Activated CD8-positive, alpha-beta memory T cell treated with anti-CD3 and anti-CD28 coated beads for 4 hours (primary cell): ENCODE data around the gene RAI1.

Source experiments
- DNase-seq, 2 donors: peaks; one replicate each; pipeline ENCODE4 v3.0.0-alpha.2; 2020; ENCODE audit warnings: low read depth in 2 of 2

Gene RAI1

DNA sequence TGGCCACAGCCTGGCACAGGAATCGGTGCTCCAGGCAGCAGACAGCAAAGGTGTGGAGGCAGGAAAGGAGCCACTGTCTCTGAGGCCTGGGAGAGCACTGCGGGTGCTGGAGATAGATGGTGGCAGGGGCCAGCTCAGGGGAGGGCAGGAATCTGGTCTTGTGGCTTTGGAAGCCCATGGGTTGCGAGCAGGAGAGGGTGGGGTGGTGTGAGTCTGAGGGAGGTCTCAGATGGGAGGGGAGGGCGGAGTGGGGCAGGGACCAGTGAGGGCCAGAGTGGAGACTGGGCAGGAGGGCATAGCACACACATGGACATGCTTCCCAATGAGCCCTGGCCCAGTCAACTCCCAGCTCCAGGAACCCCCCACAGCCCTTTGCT, 85.5 kb downstream of the RAI1 start:
- DNase-seq = no peak

DNA sequence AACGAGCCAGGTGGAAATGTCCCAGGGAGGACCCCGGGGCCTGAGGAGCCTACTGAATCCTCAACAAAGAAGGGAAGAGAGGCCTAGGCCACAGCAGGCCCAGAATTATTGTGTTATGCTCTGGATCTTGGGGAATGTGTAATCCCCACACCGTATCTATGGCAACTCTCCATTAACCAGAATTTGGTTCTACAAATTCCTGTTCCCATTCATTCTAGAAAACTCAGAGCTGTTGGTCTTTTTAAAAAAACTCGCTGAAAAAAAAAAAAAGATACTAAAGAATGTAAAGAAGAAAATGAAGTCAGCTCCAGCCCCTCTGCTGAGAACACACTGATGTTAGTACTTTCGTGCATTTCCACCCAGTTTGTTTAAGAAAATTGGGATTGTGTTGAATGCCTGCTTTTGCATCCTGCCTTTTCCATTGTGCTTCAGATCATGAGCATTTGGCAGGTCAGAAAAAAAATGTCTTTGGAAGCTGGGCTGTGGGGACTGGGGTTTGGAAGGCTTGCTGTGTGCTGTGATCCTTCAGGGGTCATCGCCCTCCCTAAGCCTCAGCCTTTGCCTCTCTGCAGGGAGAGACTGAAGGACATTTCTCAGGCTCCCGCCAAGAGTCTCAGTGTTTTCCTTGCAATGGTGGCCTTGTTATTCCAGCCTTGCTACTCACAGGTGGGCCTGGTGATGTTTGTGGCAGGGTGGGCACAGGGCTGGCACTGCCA, 86.1 kb downstream of the RAI1 start:
- no peak for DNase-seq

DNA sequence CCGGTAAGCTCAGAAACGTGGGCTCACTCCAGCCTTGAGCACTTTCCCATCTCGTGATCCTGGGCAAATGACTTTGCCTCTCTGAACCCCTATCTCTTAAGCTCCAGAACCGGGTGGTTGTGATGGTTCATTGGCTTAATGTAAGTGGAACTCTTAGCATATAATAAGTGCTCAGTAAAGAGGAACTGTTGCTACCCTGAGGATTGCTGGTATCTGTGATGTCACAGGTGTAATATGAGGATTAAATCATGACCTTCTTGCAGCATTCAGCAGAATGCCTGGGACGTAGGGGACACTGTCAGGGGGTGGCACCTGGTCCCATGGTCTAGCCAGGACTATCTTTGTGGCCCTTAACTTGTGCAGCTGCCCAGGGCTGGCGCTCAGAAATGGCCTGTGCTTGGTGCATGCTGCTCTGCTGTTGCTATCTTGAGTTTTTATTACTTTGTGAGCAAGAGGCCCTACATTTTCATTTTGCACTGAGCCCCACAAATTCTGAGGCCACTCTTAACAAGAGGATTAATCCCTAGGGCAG, 86.7 kb downstream of the RAI1 start:
- no peak for DNase-seq

DNA sequence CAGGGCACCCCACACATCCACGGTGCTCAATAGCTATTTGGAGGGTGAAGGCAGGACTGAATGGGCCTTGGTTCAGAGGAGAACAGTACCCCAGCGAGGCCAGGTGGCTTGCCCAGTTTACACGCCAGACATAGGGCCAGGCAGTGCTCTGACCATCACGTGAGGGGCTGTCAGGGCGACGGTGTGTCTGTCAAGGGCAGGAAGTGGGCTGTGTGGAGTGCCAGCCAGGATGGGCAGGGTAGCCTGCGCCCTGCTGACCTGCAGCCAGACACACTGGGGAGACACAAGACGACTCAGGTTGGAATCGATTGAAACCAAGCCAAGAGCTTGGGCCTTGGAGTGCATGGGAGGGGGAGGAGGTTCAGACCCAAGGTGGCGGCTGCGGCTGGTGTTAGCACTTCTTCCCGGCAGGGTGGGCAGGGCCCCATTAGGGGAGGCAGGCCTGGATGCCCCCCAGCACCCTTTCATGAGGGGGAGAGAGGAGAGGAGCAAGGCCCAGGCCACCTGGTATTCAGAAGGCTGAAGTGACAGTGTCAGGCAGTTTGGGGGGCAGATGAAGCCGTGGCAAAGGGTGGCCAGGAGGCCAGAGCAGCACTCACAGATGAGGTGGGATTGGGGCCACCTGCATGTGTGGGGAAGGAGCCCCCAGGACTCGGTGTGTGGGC, 87.3 kb downstream of the RAI1 start:
- no peak for DNase-seq

DNA sequence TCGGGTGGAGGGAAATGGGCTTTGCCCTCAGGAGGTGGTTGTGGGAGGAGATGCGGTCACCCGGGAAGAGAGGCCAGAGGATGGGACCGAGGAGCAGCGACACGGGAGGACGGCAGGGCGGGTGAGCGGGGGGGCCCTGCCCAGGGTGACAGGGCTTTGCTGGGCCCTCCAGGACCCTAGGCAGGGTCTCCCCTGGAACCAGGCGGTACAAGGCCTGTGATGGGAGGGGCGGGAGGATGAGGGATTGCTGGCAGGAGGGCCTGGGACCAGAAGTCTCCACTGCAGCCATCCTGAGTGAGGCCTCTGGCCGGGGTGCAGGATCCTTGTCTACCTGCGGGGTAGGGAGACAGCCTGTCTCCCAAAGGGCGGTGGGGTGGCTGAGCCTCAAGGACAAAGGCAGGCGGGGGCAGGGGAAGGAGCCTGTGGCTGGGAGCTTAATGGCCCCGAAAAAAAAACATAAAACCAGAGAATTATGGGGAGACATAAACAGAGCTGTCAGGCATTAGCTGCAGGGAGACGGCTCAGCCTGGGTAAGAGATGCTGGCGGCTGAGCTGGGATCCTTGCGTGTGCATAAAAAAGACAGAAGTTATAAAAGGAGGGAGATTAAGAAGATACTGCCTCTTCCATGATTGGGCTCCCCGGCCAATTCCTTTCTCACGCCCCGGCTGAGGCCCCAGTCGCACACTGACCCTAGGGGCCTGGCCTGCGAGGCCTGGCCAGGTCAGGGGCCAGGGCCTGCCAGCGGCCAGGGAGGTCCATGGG, 88.8 kb downstream of the RAI1 start:
- no peak for DNase-seq

DNA sequence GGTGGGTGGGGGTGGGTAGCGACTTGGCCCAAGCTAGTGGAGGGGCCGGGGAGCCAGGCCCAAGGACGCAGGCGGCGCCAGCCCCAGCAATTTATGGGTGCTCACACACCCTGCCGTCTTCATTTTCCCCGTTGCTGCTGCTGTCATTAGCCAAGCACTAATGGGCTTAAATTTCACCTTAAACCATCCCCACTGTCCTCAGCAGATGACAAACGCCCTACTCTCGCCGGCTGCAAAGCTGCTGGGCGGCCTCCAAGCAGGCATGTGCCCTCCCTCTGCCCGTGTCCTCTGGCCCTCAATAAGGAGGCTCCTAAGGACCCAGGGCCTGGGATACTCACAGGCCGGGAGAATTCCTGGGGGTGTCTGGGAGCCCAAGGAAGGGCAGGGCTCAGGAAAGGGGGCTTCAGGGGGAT, 89.4 kb downstream of the RAI1 start:
- no peak for DNase-seq

DNA sequence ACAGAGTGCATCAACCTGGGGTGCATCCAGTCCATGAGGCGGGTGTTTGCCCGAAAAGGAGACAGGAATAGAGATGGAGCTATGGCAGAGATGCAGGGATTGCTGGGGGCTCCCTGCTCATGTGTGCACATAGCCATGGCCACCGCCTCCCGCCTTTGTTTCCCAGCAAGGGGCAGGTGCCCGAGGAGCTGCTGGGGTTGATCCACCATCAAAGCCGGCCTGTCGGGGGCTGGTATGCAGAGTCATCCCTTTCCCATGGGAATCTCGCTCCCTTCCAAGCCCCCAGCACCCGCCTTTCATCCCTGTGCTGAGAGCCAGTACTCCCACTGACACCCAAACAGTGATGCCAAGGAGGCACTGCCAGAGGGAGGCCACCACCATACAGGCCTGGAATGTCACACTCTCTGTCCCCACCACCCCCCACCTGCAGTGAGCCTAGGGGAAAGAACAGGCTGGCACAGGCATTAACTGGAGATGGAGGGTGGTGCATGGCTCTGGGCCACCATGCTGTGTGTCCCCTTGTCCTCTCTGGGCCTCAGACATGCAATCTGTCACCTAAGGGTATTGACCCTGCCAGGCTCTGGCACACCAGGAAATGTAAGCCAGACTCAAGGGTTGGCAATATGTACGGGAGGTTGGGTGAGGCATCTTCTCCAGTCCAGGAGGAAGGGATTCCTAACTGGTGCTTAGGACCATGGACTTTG, 90.4 kb downstream of the RAI1 start:
- DNase-seq = no peak

DNA sequence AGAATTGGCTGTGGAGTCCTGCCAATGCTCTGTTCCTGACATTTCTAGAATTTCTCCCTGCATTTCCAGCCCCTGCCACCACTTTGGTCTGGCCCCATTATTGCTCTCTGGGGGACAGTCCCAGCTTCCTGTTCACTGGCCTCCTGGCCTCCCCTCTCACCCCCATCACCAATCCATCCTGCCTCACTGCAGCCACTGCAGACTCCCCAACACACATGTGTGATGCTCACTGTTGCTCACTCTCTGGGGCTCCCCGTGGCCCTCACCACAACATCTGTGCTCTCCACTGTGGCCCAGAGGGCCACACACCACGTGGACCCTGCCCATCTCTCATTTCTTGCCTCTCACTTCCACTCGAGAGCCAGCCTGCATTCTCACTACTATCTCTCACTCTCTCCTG, 91.0 kb downstream of the RAI1 start:
- DNase-seq = no peak

DNA sequence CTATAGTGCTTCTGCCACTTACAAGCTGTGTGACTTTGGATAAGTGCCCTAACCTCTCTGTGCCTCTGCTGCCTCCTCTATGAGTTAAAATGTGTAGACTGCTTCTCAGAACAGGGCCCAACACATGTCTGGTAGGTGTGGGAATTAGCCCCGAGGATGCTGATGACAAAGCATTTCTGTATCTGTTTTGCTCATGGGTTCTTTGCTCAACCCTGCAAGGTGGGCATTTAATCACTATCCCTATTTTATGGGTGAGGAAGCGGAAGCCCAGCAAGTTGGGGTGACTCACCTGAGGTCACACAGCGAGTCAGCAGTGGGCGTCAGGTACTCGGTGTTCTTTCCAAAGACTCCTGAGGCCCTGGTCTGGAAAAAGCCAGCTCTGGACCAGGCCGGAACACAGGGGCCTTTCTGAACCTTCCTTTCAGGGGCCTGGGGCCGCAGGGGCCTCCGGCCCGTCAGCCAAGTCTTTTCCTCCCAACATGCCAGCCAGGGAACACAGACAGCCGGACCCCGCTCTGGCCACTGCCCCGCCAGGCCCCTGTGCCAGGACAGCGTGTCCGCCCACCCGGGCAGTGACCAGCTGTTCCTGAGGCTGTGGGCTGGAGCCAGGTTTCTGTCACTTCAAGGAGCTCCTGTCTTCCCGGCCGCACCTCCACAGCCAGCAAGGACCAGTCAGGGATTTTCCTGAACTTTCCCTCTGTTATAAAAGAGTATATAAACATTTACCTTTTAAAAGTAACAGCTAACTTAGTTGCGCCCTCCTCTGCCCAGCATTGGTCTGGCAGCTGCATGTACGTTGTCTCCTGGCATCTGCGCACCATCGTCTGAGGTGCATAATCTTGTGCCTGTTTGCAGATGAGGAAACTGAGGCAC, 93.0 kb downstream of the RAI1 start:
- DNase-seq = no peak

DNA sequence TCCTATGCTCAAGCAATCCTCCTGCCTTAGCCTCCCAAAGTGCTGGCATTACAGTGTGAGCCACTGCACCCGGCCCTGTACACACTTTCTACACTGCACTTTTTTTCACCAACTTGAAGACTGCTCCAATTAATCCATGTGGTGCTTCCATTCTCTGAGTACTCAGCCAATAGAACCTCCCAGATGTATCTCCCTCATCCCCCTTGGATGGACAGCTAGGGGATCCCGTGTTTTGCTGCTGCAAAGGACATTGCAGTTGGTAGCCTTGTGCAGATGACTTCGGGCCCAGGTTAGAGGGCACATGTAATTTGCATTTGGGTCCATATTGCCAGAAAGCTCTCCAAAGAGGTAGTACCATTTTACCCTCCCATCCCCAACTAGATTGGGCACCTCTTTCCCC, 95.6 kb downstream of the RAI1 start:
- DNase-seq = no peak

DNA sequence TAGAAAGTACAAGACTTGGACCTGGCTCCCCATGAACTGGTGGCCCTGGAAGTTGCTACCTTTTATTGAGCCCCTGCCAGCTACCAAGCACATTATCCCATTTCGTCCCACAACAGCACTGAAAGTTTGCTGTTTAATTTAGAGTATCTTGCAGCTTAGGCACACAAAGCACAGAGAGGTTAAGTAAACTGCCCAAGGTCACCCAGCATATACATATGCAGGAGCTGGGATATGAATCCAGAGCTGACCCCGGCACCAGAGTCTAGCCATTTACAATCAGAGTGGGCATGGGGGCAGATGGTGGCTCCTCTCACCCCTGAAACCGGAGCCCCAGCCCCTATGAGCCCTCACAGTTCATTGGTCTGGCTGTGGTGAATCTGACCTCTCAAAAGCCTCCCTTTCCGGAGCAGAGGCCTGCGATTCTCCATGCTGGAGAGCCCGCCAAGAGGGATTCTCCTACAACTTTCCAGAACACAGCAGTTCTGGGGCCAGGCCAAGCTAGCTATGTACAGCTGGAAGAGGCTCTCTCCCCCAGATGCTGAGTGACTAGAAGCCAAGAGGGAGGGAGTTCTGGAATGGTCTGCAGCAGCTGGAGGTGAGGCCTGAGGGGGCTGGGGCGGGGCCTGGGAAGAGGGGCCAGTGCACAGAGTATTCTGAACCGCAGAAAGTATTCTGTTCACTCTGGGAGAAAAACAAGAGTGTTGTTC, 97.2 kb downstream of the RAI1 start:
- no peak for DNase-seq

DNA sequence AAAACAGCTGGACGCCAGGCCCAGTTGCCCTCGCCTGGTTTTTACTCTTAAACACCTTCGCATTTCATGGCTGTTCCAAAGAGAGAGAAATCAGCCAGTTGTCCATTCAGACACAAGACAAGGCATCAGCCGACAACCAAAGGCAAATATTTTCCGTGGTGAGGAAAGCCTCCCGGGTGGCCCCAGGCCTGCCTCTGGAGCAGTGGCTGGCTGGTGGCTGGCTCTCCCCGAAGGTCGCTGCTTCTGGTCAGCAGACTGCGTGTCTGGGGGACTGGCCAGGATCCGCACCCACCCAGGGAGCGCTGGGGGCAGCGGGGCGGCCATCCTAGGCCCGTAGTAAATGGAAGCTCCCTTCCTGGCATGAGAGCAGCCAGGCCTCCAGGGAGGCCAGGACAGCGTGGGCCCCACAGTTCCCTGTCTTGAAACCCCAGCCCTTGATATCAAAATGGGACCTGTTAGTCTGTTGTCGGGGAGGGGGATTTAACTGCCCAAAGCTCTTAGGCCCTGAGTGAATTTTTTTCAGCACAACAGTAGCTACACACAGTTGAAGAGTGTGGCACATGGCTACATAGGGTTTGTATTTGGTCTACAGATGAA, 97.9 kb downstream of the RAI1 start:
- no peak for DNase-seq

DNA sequence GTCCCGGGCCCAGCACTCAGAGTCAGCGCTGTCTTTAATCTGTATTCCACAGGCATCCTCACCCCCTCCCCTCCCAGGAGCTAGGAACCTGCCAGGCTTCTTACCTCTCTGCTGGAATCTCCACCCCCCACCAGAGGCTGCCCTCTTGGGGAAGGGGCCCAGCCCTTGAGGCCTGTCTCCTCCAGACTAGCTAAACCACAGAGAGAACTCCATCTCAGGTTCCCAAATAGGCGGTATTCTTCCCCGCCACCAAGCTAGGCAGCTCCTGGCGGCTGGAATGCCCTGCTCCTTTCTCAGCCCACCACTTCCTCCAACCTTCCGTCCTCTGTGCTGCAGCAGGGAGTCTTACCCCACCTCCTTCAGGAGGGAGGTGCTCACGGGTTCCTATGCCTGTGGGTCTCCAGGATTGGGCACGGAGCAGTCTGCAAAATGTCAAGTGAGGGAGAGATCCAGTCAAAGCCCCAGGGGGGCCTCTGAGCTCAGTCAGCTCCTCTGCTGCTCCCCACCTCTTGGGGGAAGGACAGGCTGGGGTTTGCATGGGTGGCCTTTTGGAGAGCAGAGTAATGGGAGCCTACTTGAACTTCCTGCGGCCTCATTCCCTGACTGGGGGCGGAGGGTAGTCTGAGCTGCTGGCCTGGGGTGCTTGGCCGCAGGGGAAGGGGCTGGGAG, 99.8 kb downstream of the RAI1 start:
- no peak for DNase-seq

DNA sequence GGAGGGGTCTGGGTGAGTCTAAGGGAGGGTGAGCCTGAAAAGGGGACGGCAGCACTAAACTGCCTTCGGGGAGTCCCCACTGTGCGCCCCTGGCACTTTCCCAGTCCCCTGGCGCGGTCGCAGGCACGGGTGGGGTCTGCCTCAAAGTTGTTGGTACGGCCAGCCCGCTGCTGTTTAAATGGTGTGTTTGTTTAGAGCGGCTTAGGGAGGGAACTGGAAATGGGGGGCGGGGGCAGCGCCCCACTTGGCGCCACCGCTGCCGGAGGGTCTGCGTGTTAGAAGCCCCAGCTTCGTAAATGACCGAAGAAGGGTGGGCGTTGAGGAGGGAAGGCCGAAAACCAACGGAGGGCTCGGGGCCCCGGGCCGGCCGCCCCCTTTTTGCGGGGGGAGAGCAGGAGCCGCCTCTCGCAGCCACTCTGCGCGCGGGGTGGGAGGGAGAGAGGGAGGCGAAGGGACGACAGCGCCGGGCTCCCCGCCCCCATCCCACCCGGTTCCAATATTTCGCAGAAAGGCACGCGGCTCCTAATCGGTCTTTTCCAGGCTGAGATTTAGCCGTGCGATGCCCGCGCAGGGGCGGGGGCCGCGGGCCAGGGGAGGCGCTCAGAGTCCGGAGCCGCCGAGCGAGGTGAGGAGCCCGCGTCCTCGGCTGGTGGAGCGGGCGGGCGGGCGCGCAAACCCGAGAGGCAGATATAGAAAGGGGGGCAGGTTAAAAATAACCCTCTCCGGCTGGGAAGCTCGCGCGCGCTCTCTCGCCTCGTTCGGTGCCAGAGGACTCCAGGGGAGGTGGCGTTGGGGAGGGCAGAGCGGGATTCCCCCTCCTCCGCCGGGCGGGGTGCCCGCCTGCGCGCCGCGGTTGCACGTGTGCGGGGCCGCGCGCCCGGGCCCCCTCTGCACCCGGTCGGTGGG, 100.6 kb downstream of the RAI1 start:
- no peak for DNase-seq

DNA sequence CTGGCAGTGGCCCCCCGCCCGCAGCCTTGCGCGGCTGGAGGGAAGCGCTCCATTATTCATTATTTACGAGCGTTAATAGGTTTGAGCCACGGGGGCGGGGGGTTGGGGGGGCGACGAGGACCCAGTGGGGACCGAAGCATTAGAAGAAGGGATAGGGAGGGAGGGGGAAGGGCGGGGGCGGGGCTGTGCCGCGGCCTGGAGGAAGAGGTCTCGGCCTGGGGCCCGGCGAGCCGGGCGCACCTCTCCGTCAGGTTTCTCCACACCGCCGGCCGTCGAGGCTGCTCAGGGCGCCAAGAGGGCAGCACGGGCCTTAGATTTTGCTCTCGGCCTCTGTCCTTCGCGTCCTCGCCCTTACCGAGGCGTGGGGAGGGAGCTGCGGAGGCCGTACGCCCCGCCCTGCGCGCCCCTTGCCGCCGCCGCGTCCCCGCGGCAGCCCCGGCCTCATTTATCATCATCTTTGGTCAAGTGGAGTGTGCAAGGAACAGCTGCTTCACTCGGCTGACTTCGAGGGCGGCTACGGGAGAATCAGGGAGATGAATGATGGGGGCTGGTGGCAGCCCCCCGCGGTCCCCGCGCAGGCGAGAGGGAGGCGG, 101.4 kb downstream of the RAI1 start:
- DNase-seq = no peak

DNA sequence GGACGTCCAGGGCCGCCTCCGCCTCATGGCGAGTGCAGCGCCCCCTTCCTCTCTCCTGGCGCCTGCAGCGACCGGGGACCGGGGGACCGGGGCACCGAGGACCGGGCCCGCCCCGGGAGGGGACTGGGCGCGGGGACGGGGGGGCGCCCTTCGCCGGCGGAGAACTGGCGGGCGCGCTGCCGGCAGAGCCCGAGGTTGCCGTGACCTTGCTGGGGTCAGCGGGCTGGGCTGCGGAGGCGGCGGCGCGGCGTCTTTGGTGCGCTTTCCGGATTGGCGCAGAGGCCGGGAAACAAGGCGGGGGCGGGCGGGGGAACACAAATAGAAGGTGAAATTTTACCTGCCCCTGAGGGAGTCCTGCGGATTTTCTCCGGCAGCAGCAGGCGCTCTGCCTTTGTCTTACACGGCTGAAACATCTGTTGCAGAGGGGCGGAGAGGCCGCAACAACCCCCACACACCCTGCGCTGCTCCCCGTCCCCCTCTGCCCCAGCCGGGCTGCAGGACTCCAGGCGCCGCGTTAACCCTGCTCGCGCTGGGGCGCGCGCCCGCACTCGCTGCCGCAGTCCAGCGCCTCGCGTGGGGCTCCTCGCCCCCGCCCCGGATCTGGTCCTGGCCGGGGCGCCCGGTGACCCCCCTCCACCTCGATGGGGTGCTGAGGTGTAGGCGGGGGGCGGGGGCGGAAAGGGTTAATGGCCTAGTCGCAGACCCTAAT, 102.0 kb downstream of the RAI1 start:
- peak in 1 of 2 donors; percentile 19 for DNase-seq
